ENCODE data around the gene SAMD10.
"Not testable (repeated sequence)": the region's sequence is repeated elsewhere in the genome, so short reads cannot be mapped to it uniquely, and the experiment has no call there.

- TF ChIP-seq CTCF, POLR2A (IDR thresholded peaks at IDR 0.05): not testable (repeated sequence)
Measured at GRCh38 chr20:63976511-63976910, 2.9 kb downstream of the SAMD10 start.
